GM12892 (cell line): ENCODE data around the gene TM2D1.

ENCODE experiments used
- POLR2A ChIP-seq: IDR thresholded peaks from 2 replicates; pipeline ENCODE4 v1.6.1; 2011; ENCODE audit warnings: low read depth, low read length, control low read depth
- POLR2AphosphoS5 ChIP-seq: IDR thresholded peaks from 2 replicates; pipeline ENCODE4 v1.6.1; 2011; ENCODE audit warnings: low read depth, low read length, control low read depth
- TAF1 ChIP-seq: IDR thresholded peaks from 2 replicates; pipeline ENCODE4 v1.6.1; 2011; ENCODE audit warnings: low read depth, mild to moderate bottlenecking, control low read depth, low read length, borderline replicate concordance

- TF ChIP-seq POLR2A = no peak
- no peak for TF ChIP-seq POLR2AphosphoS5
- TF ChIP-seq TAF1 = no peak
Measured at GRCh38 chr1:61635557-61635956, 89.4 kb downstream of the TM2D1 start.
